ENCODE measurements around the gene CLNK.
A peak's percentile ranks its signal among the peaks of the same experiment; 100 is the strongest.
"Not testable (repeated sequence)": the region's sequence is repeated elsewhere in the genome, so short reads cannot be mapped to it uniquely, and the experiment has no call there.

Gene CLNK

GRCh38 chr4:10575414-10575813, 109.2 kb downstream of the CLNK start:
- H3K27ac ChIP-seq: no peak overlapping the region
- TF ChIP-seq CTCF (IDR thresholded peaks at IDR 0.05) (no peak), ZFX (IDR thresholded peaks at IDR 0.05; ENCODE audit: borderline replicate concordance) (no peak)

- H3K27ac ChIP-seq: not testable (repeated sequence)
Observed at GRCh38 chr4:10574553-10574952, 110.0 kb downstream of the CLNK start.

- no peak overlapping the region for H3K27ac ChIP-seq
- TF ChIP-seq ZFX (IDR thresholded peaks at IDR 0.05; ENCODE audit: borderline replicate concordance) (no peak), CTCF (IDR thresholded peaks at IDR 0.05) (no peak)
Observed at GRCh38 chr4:10571909-10572308, 112.7 kb downstream of the CLNK start.

GRCh38 chr4:10569491-10569890, 115.1 kb downstream of the CLNK start:
- no peak overlapping the region for H3K27ac ChIP-seq
- TF ChIP-seq ZFX (IDR thresholded peaks at IDR 0.05; ENCODE audit: borderline replicate concordance) (no peak), CTCF (IDR thresholded peaks at IDR 0.05) (no peak)

- H3K27ac ChIP-seq: no peak overlapping the region
Observed at GRCh38 chr4:10567766-10568165, 116.8 kb downstream of the CLNK start.

GRCh38 chr4:10565166-10565780, 119.3 kb downstream of the CLNK start:
- H3K27ac ChIP-seq: no peak overlapping the region
- TF ChIP-seq CTCF (IDR thresholded peaks at IDR 0.05) (no peak), ZFX (IDR thresholded peaks at IDR 0.05; ENCODE audit: borderline replicate concordance) (no peak)

More at GRCh38 chr4:10567766-10568165, 116.8 kb downstream of the CLNK start:
- TF ChIP-seq CTCF (IDR thresholded peaks at IDR 0.05): no peak
- TF ChIP-seq ZFX (IDR thresholded peaks at IDR 0.05; ENCODE audit: borderline replicate concordance): no peak

GRCh38 chr4:10554694-10555093, 129.9 kb downstream of the CLNK start:
- H3K27ac ChIP-seq: no peak overlapping the region
- no peak for TF ChIP-seq ZFX (IDR thresholded peaks at IDR 0.05; ENCODE audit: borderline replicate concordance)
- peak; percentile 88 for TF ChIP-seq CTCF (IDR thresholded peaks at IDR 0.05)

GRCh38 chr4:10554121-10554520, 130.4 kb downstream of the CLNK start:
- TF ChIP-seq CTCF (IDR thresholded peaks at IDR 0.05) (no peak), ZFX (IDR thresholded peaks at IDR 0.05; ENCODE audit: borderline replicate concordance) (no peak)

More at GRCh38 chr4:10554121-10554520, 130.4 kb downstream of the CLNK start:
- H3K27ac ChIP-seq: no peak overlapping the region

Measured in 22Rv1 (cell line).